IPS DF 4.7 (cell line): ENCODE results near the gene OBP2B.
"Not testable (repeated sequence)": the region's sequence is repeated elsewhere in the genome, so short reads cannot be mapped to it uniquely, and the experiment has no call there.

Source experiments
- DNase-seq: peaks from one replicate; pipeline ENCODE4 v3.0.0-alpha.2; 2013; ENCODE audit warnings: low spot score; ENCODE audit errors: extremely low read depth

The OBP2B gene

DNA sequence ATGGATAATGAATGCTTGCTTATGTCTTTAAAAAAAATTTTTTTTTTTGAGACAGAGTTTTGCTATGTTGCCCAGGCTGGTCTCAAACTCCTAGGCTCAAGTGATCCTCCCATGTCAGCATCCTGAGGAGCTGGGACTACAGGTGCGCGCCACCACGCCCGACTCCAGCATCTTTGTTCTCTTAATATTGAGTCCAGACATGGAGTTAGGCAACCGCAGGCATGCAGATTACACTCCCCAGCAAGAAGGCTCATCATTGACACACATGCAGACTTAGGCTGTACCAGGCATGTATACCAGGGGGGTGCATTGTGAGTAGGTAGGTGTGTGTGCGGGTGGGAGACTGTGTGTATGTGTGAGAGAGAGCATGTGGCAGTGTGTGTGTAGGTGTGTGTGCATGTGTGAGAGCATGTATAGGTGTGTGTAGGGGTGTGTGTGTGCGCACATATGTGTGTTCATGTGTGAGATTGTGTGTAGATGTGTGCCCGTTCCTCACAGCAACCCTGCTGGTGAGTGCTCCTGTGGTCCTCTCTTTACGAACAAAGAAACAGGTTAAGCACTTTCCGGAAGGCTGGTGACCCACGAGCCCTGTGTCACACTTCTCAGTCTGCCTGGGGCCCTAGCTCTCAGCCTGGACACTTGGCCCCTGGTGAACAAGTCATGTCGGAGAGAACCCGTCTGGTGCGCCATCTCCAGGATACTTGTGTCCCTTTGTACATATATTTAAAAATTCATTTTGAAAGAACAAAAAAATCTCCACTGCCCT is 6.2 kb downstream of the OBP2B start:
- DNase-seq = no peak

DNA sequence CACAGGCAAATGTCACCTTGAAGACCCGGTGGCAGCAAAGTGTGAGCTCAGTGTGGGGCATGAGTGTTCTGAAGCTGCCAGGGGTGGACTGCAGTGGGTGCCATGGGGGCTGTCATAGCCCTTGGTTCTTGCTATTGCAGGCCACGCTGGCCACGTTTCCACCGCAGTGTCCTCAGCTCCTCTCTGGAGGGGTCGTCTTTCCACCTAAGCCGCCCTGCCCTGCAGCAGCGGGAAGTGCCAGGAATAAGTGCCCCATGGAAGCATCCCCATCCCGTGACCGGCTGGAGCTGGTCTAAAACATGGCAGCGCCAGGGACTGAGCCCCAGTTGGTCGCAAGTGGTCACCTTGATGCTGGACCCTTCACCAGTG is 6.9 kb downstream of the OBP2B start:
- DNase-seq = no peak

DNA sequence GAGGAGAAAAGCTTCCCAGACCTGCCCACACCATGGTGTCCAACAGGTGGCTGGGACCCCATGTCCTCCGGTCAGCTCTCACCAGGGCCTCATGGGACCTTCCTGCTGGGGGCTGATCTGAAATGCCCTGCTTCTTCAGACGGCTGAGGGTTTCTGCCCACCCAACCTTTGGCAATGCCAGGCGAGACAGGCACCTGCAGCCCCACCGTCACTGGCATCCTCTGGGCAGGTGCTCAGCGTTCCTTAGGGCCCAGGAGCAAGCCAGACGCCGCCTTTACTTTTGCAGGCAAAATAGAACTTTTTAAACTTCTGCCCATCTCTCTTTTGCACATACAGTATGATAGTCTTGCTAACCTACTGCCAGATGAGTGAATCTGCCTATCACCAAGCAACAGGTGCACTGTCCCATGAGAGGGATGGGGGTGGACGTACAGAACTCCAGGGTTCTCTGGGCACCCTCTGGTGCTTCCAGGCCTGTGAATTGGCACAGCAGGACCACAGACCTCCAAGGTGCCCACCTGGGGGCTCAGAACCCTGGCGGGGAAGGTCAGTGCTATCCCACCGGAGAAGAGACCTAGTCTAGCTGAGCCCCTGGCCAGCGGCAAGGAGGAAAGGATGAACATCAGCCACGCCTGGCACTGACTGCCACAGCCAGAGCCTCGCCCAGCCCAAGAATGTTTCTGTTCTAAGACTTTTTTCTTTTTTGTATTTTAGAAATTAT is 7.5 kb downstream of the OBP2B start:
- DNase-seq = no peak

DNA sequence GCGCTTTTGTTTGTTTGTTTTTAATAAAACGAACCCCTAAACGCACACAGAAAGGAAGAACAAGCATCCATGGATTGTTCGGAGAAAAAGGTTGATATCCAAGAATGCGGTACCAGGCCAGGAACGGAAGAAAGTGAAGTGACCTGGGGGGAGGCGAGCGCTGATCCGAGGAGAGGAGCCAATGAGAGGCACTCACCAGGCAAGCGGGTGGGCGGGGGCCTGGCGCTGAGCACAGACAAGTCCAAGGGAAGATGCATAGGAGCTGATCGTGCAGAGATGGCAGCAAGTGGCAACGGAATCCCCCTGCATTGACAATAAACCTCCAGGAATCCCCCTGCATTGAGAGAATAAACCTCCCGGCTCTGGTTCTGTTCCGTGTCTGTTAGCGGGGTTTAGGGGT is 8.4 kb downstream of the OBP2B start:
- no peak for DNase-seq

DNA sequence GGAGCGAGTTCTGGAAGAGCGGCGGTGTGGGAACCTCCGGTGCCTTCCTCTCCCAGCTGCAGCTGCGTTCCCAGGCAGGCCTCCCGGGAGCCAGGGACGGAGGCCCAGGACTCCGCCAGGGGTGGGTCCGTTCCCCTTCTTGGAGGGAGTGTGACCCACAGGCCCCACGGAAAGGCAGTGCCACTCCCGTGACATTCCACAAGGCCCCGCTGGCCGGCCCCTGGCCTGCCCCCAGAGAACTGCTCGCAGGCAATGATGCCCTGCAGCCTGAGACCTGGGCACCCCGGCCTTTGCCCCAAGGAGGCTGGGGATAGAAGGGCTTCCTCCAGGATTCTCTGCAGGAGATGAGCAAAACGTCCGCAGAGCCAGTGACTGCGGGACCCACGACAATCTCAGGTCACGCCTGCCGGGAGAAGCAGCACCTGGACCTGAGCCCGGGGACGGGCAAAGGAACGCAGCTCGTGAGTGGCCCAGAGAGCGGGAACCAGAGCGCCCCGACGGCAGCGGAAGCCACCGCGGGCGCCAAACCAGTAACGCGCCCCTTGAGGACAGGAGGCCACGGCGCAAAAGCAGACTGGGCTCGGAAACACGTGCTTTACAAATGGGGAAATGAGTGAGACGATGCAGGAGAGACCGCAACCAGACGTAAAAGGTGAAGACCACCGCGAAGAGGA is 9.3 kb downstream of the OBP2B start:
- DNase-seq = no peak

DNA sequence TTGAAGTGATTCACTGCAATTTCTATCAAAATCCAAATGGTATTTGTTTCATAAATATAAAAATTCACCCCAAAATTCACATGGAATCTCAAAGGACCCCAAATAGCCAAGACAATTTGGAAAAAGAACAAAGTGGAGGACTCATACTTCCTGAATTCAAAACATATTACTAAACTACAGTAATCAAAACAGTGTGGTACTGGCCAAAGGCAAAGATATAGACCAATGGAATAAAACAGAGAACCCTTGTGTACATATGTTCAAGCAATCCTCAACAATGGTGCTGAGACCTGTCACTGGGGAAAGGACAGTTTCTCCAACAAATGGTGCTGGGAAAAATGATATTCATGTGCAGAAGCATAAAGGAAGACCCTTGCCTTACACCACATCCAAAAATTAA is 14.0 kb downstream of the OBP2B start:
- no peak for DNase-seq

DNA sequence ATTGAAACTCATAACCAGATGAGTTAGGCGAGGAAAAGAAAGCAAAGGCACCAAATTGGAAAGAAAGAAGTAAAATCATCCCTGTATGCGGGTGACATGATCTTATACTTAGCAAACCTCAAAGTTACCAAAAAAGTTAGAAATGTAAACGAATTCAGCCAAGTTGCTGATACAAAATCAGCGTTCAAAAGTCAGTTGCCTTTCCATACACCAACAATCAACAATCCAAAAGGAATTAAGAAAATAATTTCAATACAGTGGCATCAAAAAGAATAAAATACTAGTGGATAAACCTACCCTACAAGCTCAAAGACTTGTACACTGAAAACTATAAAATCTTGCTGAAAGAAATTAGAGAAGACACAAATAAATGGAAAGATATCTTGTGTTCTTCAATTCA is 14.5 kb downstream of the OBP2B start:
- DNase-seq = no peak

DNA sequence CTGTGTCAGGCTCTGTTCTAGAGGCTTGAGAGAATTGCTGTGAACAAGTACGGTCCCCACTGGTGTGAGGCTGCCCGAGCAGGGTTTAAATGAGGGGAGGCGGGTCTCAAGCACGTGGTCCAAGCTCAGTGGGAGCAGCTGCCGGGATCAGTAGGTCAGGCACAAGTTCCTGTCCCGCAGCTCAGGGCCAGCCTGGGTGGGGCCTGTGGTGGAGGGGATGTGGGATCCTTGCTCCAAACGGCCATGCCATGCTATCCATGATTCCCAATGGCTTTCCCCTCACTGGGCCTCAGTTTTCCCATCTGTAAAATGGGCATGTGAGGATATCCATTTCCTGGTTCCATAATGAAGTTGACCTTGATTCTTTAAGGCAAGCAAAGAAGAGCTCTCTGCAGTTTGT is 17.1 kb downstream of the OBP2B start:
- DNase-seq = no peak

DNA sequence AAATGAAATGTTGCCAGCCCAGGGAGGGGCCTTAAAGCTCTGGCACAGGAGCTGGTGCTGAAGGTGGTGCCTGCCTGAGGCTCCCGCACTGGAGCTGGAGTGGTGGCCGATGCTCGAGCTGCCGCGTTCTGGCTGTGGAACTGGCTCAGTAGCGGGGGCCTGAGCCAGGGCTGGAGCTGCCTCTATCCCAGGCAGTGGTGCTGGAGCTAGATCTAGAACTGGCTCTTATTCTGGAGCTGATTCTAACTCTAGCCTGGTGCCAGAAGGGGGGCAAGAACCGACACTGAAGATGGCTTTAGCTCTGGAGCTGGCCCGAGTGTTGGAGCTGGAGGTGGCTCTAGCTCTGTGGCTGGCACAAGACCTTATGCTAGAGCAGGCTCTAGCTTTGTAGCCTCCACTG is 19.2 kb downstream of the OBP2B start:
- DNase-seq = no peak

DNA sequence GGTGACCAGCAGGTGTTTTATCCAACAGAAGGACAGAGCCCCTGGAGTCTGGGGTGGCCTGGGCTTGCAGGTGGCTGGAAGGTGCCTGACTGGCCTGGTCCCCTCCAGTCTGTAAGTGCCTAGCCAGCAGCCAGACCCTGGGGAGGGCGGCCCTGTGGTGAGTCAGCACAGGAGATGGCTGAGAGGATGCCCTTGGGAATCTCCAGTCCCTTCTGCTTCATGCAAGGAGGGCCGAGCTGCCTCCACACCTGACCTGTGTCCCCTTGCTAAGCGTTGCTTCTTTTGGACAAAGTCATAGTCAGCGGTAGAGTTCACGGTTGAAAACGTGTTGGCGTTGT is 20.2 kb downstream of the OBP2B start:
- no peak for DNase-seq

DNA sequence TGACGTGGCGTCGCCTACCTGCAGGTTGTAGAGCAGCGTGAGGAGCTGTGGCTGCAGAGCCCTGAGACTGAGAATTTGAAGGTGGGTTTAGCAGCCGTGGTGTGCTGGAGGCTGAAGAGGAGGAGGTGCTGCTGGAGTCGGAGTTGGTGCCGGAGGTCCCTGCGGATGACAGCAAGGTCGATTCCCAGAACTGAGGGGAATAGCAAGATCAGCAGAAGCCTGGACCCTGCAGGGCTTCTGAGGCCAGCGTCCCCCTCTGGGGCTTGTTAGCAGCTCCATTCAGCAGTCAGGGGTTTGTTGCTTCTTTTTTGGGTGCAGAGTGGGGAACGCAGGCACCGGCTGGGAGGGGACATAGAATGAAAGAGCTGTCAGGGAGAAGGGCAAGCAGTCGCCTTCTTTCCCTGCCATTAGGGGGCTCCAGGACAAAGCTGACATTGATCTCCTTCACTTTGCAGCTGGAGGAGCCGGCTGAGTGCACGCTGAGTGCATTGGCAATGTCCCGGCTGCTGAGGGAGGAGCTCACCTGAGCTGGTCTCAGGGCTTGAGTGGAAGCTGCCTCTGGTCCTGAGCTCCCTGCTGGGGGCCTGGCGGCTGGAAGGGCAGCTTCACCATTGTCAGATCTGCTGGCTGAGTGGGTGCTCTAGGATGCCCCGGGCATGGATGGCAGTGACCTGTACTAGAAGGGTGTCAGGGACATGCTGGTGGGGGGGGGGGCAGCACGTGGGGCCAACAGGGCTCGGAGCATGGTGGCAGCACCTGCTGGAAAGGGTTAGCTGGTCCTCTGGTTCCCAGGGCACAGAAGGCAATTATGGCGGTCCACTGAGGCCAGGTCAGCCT is 20.8 kb downstream of the OBP2B start:
- no peak for DNase-seq

DNA sequence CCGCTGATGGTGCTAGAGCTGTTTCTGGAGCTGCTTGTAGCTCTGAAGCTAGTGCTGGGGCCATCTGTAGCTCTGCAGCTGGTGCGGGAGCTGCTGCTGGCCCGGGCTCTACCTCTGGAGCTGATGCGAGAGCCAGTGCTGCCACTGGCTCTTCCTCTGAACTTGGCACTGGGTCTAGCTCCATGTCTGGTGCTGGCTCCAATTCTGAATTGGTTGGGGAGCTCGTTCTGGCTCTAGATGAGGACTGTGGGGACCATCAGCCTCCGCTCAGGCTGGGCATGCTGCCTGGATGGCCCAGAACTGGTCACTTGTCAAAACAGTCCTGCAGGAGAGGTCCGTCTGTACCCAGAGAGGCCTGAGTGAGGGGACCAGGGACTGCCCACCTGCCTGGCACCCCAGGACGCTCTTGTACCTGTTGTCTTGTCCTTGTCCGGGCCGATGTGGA is 21.5 kb downstream of the OBP2B start:
- DNase-seq = no peak

DNA sequence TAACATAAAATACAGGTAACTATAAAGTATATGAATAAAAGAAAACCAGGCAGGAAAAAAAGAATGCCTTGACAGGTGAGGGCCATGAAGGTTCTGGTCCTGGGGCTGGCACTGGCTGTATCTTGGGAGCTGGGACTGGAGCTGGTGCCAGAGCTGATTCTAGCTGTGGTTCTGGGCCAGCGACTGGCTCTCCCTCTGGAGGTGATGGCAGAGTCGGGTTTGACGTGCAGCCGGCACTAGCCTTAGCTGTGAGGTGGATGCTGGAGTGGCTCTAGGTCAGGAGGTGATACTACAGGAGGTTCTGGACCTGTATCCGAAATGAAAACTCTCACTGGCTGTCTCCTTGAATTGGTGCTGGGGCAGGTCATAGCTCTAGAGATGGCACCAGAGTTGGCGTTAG is 22.3 kb downstream of the OBP2B start:
- no peak for DNase-seq

DNA sequence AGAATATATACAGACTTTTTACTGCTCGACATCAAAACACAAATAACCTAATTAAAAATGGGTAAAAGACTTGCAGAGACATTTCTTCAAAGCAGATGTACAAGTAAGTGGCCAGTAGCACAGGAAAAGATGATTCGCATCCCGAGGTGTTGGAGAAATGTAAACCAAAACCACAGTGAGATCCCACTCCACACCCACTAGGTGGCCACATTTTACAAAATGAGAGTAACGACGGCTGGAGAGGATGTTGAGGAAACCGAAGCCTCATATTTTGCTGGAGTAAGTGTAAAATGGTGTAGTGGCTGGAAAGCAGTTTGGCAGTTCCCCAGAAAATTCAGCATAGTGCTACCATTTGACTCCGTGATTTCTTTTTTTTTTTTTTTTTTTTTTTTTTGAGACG is 24.1 kb downstream of the OBP2B start:
- no peak for DNase-seq

DNA sequence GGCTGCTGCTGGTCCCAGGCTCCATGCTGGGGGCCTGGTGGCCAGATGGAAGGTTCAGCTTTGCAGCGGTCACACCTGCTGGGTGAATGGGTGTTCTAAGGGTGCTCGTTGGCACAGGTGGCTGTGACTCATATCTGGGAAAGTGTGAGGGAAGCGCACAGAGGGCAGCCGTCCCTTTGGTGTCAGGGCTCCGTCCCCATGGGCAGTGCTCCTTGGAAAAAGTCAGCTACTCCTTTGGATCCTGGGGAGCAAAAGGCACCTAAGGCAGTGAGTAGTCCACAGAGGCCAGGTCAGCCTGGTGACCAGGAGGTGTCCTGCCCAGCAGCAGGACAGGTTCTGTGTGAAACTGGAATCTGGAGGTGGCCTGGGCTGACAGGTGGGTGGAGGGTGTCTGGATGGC is 26.9 kb downstream of the OBP2B start:
- DNase-seq = no peak

DNA sequence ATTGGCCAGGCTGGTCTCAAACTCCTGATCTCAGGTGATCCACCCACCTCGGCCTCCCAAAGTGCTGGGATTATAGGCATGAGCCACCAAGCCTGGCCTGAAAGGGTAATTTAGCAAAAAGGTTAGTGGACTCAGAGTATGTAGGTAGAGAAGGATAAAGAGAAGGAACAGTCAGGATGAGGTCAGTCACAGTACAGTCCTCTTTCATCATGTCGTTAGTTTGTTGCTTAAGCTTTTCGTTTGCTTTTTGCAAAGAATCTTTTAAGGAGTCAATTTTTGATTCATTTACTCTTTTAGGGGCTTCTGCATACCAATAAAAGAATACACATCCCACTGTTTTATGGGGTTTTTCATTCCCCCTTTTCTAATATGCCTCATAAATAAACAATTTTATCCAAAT is 27.5 kb downstream of the OBP2B start:
- DNase-seq = no peak

DNA sequence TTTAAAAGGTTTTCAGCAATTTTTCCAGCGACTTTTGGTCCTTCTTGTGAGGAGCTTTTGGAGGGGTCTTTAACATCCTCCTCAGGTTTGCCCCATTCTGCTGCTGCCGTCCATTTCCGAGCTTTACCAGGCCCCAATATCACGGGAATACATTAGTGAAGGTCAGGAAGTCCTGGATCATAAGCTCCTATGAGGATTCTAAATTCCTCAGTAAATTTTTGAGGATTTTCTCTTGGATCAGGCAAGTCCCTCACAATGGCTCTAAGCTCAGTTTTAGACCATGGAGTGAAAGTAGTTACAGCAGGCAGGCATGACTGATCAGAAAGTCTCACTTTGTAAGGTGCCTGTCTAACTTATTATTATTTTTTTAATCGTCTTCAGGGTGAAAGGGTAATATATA is 28.1 kb downstream of the OBP2B start:
- no peak for DNase-seq

DNA sequence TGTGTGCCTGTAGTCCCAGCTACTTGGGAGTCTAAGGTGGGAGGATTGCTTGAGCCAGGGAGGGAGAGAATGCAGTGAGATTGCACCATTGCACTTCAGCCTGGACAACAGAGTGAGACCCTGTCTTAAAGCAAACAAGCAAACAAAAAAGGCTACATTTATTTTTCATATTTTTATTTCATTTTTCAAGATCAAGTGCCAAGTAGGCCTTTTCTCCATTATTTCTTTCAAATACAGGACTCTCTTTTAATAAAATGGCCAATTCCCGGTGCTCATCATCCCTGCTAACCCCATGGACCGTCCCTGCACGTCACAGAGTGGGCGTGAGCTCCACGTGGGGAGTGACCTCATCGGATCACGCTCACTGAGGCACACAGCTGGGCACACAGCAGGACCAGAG is 36.0 kb downstream of the OBP2B start:
- no peak for DNase-seq

DNA sequence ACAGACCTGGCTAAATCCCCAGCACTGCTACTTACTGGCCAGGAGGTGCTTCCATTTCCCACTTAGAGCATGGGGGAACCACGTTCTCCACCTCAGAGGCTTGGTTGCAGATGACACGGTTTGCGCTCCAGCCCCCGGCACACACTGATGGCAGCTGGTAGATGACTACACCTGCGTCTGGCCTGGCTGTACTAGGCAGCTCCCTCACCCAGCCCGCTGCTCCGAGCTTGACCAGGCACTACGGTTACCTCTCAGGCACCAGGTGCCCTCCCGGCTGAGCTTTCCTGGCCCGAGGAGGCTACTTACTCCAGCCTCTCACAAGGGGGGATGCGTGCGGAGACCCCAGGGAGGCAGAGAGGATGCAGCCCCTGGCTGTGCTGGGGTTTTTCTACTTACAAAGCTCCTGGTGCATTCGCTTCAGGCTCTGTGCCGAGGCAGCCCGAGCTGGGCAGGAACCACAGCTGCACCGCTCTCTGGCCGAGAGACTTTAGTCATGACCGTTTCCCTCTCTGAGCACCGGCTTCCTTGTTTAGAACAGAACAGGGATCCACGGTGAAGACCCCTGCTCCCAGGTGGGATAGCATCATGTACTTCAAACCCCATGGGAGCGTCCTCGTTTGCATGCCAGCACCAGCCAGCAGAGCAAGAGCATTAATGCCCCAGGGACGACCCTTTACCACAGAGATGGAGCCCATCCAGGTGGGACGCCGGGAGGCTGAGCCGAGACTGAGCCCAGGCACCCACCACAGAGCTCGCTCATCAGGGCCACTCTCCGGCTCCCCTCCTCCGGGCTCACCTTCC is 37.7 kb downstream of the OBP2B start:
- DNase-seq = no peak

DNA sequence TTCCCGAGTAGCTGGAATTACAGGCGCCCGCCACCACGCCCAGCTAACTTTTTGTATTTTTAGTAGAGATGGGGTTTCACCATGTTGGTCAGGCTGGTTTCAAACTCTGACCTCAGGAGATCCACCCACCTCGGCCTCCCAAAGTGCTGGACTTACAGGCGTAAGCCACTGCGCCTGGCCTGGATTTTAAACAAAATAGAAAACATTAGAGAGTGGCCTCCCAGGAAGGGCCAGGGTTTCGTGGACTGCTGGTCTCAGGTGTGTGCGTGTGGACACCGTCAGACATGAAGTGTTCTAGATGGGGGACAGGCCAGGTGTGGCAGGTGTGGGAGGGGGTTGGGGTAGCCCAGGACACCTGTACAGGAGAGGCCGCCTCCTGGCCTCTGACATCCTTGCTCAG is 38.3 kb downstream of the OBP2B start:
- DNase-seq = no peak

DNA sequence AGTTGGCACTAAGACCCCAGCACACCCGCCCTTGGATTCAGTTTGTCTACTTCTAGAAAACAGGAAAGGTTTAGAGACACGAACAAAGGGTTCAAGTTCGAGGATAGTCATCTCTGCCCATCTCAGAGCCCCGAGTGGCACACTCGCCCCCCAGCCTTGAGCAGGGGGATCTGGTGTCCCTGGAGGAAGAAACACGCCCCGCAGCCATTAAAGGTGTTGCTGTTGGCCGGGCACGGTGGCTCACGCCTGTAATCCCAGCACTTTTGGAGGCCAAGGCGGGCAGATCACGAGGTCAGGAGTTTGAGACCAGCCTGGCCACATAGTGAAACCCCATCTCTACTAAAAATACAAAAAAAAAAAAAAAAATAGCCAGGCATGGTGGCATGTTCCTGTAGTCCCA is 39.4 kb downstream of the OBP2B start:
- not testable (repeated sequence) for DNase-seq
